ENCODE results near the gene TRPC3.

GRCh38 chr4:121936101-121936500, 15.8 kb downstream of the TRPC3 start:
- TF ChIP-seq CTCF (IDR thresholded peaks at IDR 0.05) (no peak), POLR2A (IDR thresholded peaks at IDR 0.05) (no peak)
